ENCODE measurements around the gene NFIA.

GRCh38 chr1:61157468-61157987 is 75.2 kb downstream of the NFIA start:
- TF ChIP-seq CTCF (IDR thresholded peaks at IDR 0.05) (no peak), POLR2A (IDR thresholded peaks at IDR 0.05) (no peak)

All from Peyer's patch (tissue), 4 donors.